Duodenal mucosa (tissue), 2 donors: Measurements from ENCODE around the gene AGO3.

Experiments
- H3K27ac ChIP-seq: one replicate; pipeline ENCODE4 v1.7.0; 2013; ENCODE audit warnings: low read depth, low read length
- H3K27me3 ChIP-seq, 2 donors: one replicate each; pipeline ENCODE4 v1.7.0; 2013; ENCODE audit warnings: low read length in 2 of 2, control low read depth in 1 of 2; ENCODE audit not compliant: insufficient read depth in 2 of 2, control insufficient read depth in 1 of 2
- H3K36me3 ChIP-seq, 2 donors: one replicate each; pipeline ENCODE4 v1.7.0; 2013; ENCODE audit warnings: low read length in 2 of 2, control low read depth in 1 of 2; ENCODE audit not compliant: insufficient read depth in 2 of 2, control insufficient read depth in 1 of 2
- H3K4me1 ChIP-seq, 2 donors: one replicate each; pipeline ENCODE4 v1.7.0; 2013; ENCODE audit warnings: low read length in 2 of 2, control low read depth in 1 of 2; ENCODE audit not compliant: insufficient read depth in 2 of 2, control insufficient read depth in 1 of 2
- H3K4me3 ChIP-seq, 2 donors: one replicate each; pipeline ENCODE4 v1.7.0; 2013; ENCODE audit warnings: low read length in 2 of 2, low read depth in 1 of 2
- H3K9ac ChIP-seq, 2 donors: one replicate each; pipeline ENCODE4 v1.7.0; 2013; ENCODE audit warnings: low read length in 2 of 2, low read depth in 1 of 2
- H3K9me3 ChIP-seq, 2 donors: one replicate each; pipeline ENCODE4 v1.7.0; 2013; ENCODE audit warnings: low read length in 2 of 2, control low read depth in 1 of 2; ENCODE audit not compliant: control insufficient read depth in 1 of 2

Gene AGO3

DNA sequence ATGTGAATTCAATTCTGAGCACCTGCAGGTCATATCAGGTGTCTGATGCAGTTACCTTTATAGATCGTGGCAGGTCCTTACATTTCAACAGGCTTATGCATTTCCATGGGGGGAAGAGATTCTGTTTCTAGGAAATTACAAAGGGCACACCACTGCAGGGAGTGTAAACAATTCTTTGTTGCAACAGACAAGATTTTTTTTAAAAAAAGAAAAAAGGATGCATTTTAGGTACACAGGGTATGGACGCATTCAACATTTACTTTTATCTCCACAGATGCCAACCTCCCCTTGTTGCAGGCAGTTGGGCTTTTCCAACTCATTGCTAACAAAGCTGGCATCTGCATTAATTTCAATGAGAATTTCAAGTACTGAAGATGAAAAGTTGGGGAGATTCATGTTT, 139.4 kb downstream of the AGO3 start:
- H3K4me1 ChIP-seq, result no peaks in the 10 kb centered on the region
- H3K9me3 ChIP-seq, result no peaks in the 10 kb centered on the region
- H3K4me3 ChIP-seq, result no peak overlapping the region
- no peaks in the 10 kb centered on the region for H3K36me3 ChIP-seq
- no peak overlapping the region for H3K27ac ChIP-seq
- no peak overlapping the region for H3K9ac ChIP-seq
- H3K27me3 ChIP-seq, result no peaks in the 10 kb centered on the region

DNA sequence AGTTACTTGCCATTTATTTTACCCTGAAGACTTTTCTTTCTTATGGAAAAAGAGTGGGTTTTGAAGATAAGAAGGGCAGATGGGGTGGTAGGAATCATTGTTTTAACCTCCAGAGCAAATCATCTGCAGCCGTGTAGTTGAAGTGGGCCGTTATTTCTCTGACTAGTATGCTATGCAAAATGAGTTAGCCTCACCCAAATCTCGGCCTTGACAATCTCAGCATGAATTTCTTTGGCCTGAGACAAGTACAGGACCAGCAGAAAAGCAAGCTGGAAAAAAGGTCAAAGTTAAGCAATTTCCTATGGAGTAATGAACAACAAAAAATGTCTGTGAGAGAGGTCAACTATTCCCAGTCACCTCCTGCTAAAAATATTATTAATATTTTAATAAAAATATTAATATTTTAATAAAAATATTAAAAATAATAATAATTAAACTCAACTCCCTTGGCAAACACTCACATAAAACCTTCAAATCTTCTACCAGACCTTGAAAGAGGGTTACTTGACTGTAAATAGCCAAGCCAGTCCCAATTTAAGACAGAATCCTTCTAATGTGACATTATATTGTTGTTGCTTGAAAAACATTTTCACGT, 146.2 kb downstream of the AGO3 start:
- Histone ChIP-seq H3K27me3 (no peaks in the 10 kb centered on the region), H3K4me3 (no peak overlapping the region), H3K4me1 (no peaks in the 10 kb centered on the region), H3K36me3 (no peaks in the 10 kb centered on the region), H3K9me3 (no peaks in the 10 kb centered on the region), H3K9ac (no peak overlapping the region), H3K27ac (no peak overlapping the region)

DNA sequence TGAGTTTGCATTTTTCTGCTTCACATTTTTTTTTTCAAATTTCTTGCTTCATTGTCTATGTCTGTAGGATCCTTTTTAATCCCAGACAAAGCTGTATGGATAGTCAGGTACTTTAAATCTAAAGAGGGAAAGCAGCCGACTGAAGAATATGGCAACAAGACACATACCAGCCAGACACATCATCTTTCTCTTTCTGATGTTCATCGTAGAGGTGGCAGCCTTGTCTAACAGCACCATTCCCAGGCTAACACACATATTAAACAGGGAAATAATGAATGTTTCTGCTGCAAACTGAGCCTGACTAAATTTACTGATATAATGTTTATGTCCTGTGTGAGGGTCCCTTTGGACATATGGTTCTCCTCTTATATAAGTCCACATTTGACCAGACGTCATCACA, 149.3 kb downstream of the AGO3 start:
- Histone ChIP-seq H3K9ac (no peak overlapping the region), H3K9me3 (no peaks in the 10 kb centered on the region), H3K4me3 (no peak overlapping the region), H3K36me3 (no peaks in the 10 kb centered on the region), H3K4me1 (no peaks in the 10 kb centered on the region), H3K27me3 (peaks cover 9 to 15% of the 10 kb centered on the region in 2 donors), H3K27ac (no peak overlapping the region)

DNA sequence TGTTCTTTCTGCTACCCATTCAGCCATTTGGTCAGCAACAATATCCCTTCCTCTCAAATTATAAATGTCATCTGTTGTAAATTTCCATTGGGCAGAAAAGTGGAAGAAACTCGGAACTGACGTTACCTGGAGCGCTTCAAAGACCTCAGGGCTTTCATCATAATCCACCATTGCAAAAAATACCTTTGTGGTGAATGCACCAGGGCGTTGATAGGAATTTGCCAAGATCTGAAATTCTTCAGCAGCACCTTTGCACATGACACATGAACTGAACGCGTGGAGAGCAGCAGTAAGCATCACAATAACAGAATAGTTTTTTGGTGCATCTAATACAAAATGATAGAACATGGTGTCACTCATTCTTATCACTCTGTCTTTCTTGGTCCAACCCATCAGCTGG, 149.9 kb downstream of the AGO3 start:
- H3K27ac ChIP-seq, result no peak overlapping the region
- no peaks in the 10 kb centered on the region for H3K36me3 ChIP-seq
- no peak overlapping the region for H3K9ac ChIP-seq
- no peak overlapping the region for H3K4me3 ChIP-seq
- no peaks in the 10 kb centered on the region for H3K4me1 ChIP-seq
- H3K9me3 ChIP-seq, result no peaks in the 10 kb centered on the region
- peaks cover 9 to 15% of the 10 kb centered on the region in 2 donors for H3K27me3 ChIP-seq

DNA sequence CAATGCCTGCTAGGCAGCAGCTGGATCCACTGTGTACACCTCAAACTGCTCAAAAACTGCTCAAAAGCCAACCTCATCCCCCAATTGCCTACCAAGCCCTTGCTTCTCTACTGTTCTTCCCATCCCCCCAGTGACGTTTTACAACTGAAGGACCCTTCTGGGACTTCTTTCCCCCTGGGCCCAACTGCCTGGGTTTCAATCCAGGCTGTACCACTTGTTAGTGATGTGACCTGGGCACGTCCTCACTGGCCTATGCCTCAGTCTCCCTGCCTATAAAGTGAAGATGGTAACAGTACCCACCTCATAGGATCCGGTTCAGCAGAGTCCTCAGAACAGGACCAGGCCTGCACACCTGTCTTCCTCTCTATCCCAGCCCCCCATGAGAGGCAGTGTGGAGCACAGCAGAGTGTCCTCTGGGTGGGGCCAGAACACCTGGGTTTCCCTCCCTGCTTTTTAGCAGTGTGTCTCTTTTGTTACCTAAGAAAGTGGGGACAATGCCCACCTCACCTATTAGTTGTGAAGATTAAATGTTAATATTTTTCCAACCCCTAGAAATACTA, 151.1 kb downstream of the AGO3 start:
- no peaks in the 10 kb centered on the region for H3K36me3 ChIP-seq
- no peaks in the 10 kb centered on the region for H3K9me3 ChIP-seq
- no peaks in the 10 kb centered on the region for H3K4me1 ChIP-seq
- H3K4me3 ChIP-seq, result no peak overlapping the region
- no peak overlapping the region for H3K27ac ChIP-seq
- peaks cover 9 to 15% of the 10 kb centered on the region in 2 donors for H3K27me3 ChIP-seq
- no peak overlapping the region for H3K9ac ChIP-seq

DNA sequence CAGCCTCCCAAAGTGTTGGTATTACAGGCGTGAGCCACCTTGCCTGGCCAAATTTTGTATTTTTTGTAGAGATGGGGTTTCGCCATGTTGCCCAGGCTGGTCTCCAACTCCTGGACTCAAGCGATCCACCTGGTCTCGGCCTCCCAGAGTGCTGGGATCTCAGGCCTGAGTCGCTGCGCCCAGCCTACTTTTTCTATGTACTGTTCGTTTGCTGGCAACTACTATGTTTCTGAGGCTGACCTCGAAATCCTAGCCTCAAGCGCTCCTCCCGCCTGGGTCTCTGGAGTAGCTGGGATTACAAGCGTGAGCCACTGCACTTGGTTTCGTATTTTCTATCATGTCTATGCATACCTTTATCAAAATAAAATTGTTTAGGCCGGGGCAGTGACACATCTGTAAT, 152.3 kb downstream of the AGO3 start:
- no peak overlapping the region for H3K27ac ChIP-seq
- peaks cover 9 to 15% of the 10 kb centered on the region in 2 donors for H3K27me3 ChIP-seq
- H3K4me3 ChIP-seq, result no peak overlapping the region
- H3K4me1 ChIP-seq, result peaks cover 0 to 2% of the 10 kb centered on the region in 2 donors
- no peaks in the 10 kb centered on the region for H3K9me3 ChIP-seq
- no peaks in the 10 kb centered on the region for H3K36me3 ChIP-seq
- H3K9ac ChIP-seq, result no peak overlapping the region

DNA sequence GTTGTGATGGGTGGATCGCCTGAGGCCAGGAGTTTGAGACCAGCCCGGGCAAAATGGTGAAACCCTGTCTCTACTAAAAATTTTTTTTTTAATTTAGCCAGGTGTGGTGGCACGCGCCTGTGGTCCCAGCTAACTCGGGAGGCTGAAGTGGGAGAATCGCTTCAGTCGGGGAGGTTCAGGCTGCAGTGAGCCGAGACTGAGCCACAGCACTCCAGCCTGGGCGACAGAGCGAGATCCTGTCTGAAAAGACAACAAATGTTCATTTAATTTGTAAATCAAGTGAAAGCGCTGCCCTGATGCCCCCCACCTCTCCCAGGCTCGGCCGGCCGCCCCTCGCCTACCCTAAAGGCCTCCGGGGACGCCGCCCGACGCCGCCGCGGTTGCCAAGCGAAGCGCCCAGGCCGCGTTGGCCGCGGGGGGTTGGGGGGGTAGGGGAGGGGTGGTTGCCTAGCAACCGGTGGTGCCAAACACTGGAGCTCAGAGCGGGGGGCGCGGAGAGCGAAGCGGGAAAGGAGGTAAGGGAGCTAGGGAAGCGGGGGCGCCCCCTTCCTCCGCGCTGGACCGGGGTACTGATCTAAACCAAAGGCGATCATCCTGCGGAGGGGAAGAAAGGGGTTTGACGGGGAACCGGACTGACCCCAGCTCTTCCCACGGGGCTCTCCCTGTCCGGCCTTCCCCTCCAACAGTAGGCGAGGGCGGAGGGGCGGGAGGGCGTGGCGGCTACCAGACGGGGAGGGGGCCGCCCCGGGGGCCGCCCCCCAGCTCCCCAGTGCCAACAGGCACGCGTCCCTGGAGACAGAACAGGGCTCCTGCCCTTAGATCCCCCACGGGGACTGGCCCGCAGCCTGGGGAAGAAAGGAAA, 153.0 kb downstream of the AGO3 start, which contains the start of gene TEKT2:
Gene TEKT2, plus strand, starts transcription at position 460 of the 862 bp plus-strand sequence. CDS start 828 bp downstream, outside the sequence.
- peaks cover 9 to 15% of the 10 kb centered on the region in 2 donors for H3K27me3 ChIP-seq
- H3K9ac ChIP-seq, result peak within 1 kb of the TSS in 1 of 2 donors; percentile 33
- no peaks in the 10 kb centered on the region for H3K36me3 ChIP-seq
- peak within 1 kb of the TSS; percentile 51 to 57 for H3K4me3 ChIP-seq
- peaks cover 0 to 5% of the 10 kb centered on the region in 2 donors for H3K4me1 ChIP-seq
- H3K27ac ChIP-seq, result no peak within 1 kb of the TSS
- no peaks in the 10 kb centered on the region for H3K9me3 ChIP-seq

DNA sequence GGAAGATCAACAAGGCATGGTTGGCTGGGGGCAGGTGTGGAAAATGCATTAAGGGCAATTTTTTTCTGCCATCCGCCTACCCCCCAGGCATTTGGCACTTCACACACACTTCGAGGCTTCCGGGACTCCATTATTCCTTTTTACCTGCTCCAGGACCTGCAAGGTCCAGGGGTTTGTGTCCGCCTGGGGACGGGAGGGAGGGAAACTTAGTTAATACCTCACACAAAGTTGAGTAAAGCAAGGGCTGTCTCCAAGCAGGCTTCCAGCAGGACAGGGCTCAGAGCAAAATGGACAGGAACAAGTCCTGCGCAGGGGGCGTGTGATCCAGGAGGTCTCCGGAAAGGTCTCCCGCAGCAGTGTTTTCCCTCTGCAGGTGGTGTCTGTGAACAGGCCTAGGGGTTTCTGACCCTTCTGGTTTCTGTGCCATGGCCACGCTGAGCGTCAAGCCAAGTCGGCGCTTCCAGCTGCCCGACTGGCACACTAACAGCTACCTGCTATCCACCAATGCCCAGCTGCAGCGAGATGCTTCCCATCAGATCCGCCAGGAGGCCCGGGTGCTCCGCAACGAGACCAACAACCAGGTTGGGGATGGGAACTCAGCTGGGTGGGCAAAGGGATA, 153.7 kb downstream of the AGO3 start:
- H3K9me3 ChIP-seq, result no peaks in the 10 kb centered on the region
- no peaks in the 10 kb centered on the region for H3K36me3 ChIP-seq
- no peak overlapping the region for H3K27ac ChIP-seq
- peak overlapping the region in 1 of 2 donors; percentile 33 for H3K9ac ChIP-seq
- peak overlapping the region; percentile 51 to 57 for H3K4me3 ChIP-seq
- H3K4me1 ChIP-seq, result peaks cover 3 to 10% of the 10 kb centered on the region in 2 donors
- peaks cover 9 to 15% of the 10 kb centered on the region in 2 donors for H3K27me3 ChIP-seq

DNA sequence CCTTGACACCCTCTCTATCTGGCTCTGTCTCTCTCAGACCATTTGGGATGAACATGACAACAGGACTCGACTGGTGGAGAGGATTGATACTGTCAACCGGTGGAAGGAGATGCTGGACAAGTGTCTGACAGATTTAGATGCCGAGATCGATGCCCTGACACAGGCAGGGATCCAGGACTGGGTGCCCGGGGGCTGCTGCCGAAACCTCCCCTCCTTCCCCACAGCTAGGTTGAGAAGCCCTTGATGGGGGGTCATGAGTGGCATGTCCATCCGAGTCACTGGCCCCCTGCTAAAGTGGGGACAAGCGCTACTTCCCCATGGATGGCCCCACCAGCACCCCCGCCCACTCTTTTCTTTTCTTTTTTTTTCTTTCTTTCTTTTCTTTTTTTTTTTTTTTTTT, 154.2 kb downstream of the AGO3 start:
- H3K36me3 ChIP-seq, result no peaks in the 10 kb centered on the region
- H3K27me3 ChIP-seq, result peaks cover 9 to 15% of the 10 kb centered on the region in 2 donors
- H3K4me3 ChIP-seq, result no peak overlapping the region
- no peak overlapping the region for H3K9ac ChIP-seq
- no peak overlapping the region for H3K27ac ChIP-seq
- H3K4me1 ChIP-seq, result peaks cover 5 to 15% of the 10 kb centered on the region in 2 donors
- no peaks in the 10 kb centered on the region for H3K9me3 ChIP-seq
